NCI-H524 treated with DMSO at 0.1 percent for 48 hours (cell line): ENCODE data around the gene TTC38.

Experiments used
- DNase-seq: peaks from one replicate; lab custom pipeline; 2025; lab: John Stamatoyannopoulos, UW

The TTC38 gene

GRCh38 chr22:46267431-46268279 lies at the start of gene TTC38:
TTC38 (plus strand) TSS chr22:46268008; CDS start chr22:46268040, 32 bp downstream.
- no peak for DNase-seq

GRCh38 chr22:46219636-46220035 lies 48.2 kb upstream of the TTC38 start:
- DNase-seq: no peak

GRCh38 chr22:46220921-46221320 lies 46.9 kb upstream of the TTC38 start:
- no peak for DNase-seq

GRCh38 chr22:46224044-46224897 lies 43.5 kb upstream of the TTC38 start:
- DNase-seq: no peak

- no peak for DNase-seq
Measured at GRCh38 chr22:46224898-46225290, 42.9 kb upstream of the TTC38 start.

- no peak for DNase-seq
Measured at GRCh38 chr22:46225631-46226030, 42.2 kb upstream of the TTC38 start.

GRCh38 chr22:46226577-46226976 lies 41.2 kb upstream of the TTC38 start:
- DNase-seq: no peak

GRCh38 chr22:46229701-46230100 lies 38.1 kb upstream of the TTC38 start:
- no peak for DNase-seq

GRCh38 chr22:46230262-46230901 lies 37.4 kb upstream of the TTC38 start:
- no peak for DNase-seq

- no peak for DNase-seq
Measured at GRCh38 chr22:46233231-46233630, 34.6 kb upstream of the TTC38 start.

- no peak for DNase-seq
Measured at GRCh38 chr22:46234969-46235368, 32.8 kb upstream of the TTC38 start.

- DNase-seq: no peak
Measured at GRCh38 chr22:46237453-46238124, 30.2 kb upstream of the TTC38 start.

- no peak for DNase-seq
Measured at GRCh38 chr22:46238541-46238940, 29.3 kb upstream of the TTC38 start.

GRCh38 chr22:46239261-46240048 lies 28.4 kb upstream of the TTC38 start:
- DNase-seq: no peak

- no peak for DNase-seq
Measured at GRCh38 chr22:46240073-46240472, 27.7 kb upstream of the TTC38 start.

- DNase-seq: no peak
Measured at GRCh38 chr22:46240506-46240905, 27.3 kb upstream of the TTC38 start.

GRCh38 chr22:46240907-46241306 lies 26.9 kb upstream of the TTC38 start:
- no peak for DNase-seq

- no peak for DNase-seq
Measured at GRCh38 chr22:46241396-46242007, 26.3 kb upstream of the TTC38 start.

- no peak for DNase-seq
Measured at GRCh38 chr22:46242076-46242475, 25.7 kb upstream of the TTC38 start.

- DNase-seq: no peak
Measured at GRCh38 chr22:46244771-46245170, 23.0 kb upstream of the TTC38 start.

- DNase-seq: no peak
Measured at GRCh38 chr22:46245511-46245910, 22.3 kb upstream of the TTC38 start.
